Neutrophil (primary cell): ENCODE measurements around the gene GPRC5B.

Experiments
- H3K27ac ChIP-seq: fragments of 200-600 bp; sonication (generic); 2 replicates; pipeline ENCODE4 v1.5.1; 2016; ENCODE audit warnings: mild to moderate bottlenecking, moderate library complexity
- H3K27me3 ChIP-seq: fragments of 200-600 bp; sonication (generic); 2 replicates; pipeline ENCODE4 v1.6.0; 2016; ENCODE audit warnings: mild to moderate bottlenecking
- H3K36me3 ChIP-seq: fragments of 200-600 bp; sonication (generic); 2 replicates; pipeline ENCODE4 v1.5.1; 2017
- H3K4me1 ChIP-seq, 2 experiments: fragments of 200-600 bp in 1 of 2; sonication (generic) in 1 of 2; 1 replicate in 1 of 2; 2 replicates in 1 of 2; pipeline versions ENCODE4 v1.5.1 to v1.6.1; 2013 to 2016; ENCODE audit warnings: low read depth in 1 of 2, low read length in 1 of 2, mild to moderate bottlenecking in 1 of 2, moderate library complexity in 1 of 2; ENCODE audit not compliant: control insufficient read depth in 1 of 2, insufficient read depth in 1 of 2
- H3K4me3 ChIP-seq, 2 experiments: fragments of 200-600 bp in 1 of 2; sonication (generic) in 1 of 2; 1 replicate in 1 of 2; 2 replicates in 1 of 2; pipeline ENCODE4 v1.5.1; 2013 to 2016; ENCODE audit warnings: low read depth in 1 of 2, low read length in 1 of 2, mild to moderate bottlenecking in 1 of 2, moderate library complexity in 1 of 2
- H3K9me3 ChIP-seq: fragments of 200-600 bp; sonication (generic); 2 replicates; pipeline ENCODE4 v1.5.1; 2016
- TF ChIP-seq, protein P1 (sequence below): fragments of 200-600 bp; sonication (generic); IDR thresholded peaks from 2 replicates; pipeline ENCODE4 v1.5.1; 2016; ENCODE audit warnings: antibody characterized with exemption

Gene GPRC5B

DNA sequence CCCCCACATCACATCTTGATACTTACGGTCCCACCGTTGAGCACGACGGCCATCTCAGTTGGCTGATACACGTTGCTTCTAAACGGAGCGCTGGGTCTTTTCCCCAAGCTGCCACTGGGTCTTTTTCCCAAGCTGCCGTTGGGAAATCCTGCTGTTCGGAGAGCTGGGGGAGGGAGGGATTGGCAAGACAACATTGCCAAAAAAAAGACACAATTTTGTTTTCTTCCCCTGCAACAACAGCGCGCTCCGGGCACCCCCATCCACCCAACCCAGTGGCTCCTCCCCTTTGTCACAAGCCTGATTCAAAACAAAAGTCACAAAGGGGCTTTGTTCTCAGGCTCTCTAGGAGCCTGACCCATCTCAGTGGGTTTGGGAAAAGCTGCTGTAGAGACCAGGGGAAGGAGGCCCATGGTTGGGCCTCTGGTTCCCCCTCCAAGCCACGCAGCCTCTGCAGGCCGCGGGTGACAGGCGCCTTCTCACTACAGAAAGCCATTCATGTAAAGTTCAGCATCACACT lies 22.8 kb downstream of the GPRC5B start:
- Histone ChIP-seq H3K36me3 (no peaks in the 10 kb centered on the region), H3K9me3 (no peaks in the 10 kb centered on the region), H3K4me1 (no peaks in the 10 kb centered on the region), H3K27ac (no peak overlapping the region), H3K27me3 (no peaks in the 10 kb centered on the region), H3K4me3 (no peak overlapping the region)
- TF ChIP-seq, protein P1, sequence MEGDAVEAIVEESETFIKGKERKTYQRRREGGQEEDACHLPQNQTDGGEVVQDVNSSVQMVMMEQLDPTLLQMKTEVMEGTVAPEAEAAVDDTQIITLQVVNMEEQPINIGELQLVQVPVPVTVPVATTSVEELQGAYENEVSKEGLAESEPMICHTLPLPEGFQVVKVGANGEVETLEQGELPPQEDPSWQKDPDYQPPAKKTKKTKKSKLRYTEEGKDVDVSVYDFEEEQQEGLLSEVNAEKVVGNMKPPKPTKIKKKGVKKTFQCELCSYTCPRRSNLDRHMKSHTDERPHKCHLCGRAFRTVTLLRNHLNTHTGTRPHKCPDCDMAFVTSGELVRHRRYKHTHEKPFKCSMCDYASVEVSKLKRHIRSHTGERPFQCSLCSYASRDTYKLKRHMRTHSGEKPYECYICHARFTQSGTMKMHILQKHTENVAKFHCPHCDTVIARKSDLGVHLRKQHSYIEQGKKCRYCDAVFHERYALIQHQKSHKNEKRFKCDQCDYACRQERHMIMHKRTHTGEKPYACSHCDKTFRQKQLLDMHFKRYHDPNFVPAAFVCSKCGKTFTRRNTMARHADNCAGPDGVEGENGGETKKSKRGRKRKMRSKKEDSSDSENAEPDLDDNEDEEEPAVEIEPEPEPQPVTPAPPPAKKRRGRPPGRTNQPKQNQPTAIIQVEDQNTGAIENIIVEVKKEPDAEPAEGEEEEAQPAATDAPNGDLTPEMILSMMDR: no peak

DNA sequence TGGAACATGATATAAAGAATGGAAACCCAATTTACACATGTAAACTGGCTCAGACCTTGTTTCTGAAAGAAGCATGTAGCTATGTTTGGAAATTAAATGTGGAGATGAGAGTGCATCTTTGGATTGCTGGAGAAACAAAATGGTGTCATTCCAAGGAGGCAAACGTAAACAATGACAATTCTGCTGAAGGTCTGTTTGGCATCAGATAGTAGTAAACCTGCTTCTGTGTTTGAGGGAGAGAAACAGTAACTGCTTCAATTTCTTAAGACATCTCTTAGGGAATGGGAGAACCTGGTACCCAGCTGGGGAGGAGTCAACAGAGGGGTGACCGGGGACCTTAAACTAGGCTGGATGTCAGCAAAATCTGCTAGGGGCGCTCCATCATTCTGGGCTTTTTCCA lies 23.5 kb downstream of the GPRC5B start:
- H3K36me3 ChIP-seq: no peaks in the 10 kb centered on the region
- H3K4me3 ChIP-seq: no peak overlapping the region
- H3K4me1 ChIP-seq: no peaks in the 10 kb centered on the region
- H3K27me3 ChIP-seq: no peaks in the 10 kb centered on the region
- H3K27ac ChIP-seq: no peak overlapping the region
- TF ChIP-seq, protein P1: no peak
- no peaks in the 10 kb centered on the region for H3K9me3 ChIP-seq

DNA sequence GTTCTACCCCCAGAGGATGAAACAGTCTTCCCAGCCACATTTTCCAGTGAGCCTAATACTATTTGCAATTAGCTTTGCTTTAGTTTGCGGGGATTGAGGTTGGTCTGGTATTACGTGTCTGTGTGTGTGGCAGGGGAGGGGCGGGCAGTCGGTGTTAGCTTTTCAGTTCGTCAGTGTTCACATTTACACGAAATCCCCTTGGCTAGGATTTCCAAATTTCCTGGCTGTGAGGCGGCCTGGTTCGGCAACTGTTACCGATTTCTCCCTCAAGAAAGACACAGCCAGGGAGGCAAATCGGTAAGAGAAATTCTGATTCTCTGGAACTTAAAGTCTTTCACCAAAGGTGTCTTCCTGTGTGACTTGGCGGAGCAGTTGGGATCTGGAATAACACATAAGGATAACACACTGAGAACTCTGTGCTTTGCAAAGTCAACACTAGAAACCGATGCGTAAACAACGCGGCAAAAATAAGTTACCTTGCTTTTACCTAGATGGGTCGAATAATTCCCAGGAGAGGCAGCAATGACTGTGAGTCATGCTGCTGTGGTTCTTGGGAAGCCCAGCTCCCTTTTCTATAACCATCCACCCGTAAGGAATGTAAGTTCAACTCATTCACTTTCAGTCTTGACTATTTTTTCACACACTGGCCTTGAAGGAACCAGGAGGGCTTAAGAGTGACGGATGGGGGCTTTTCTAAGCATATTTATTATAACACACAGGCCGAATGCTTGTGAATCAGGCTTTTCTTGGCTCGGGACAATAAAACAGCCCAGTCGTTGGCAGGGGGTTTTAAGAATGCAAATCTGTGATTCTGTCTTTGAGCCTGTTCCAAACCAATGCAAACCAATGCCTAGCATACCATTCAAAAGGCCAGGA lies 24.2 kb downstream of the GPRC5B start:
- Histone ChIP-seq H3K4me1 (no peaks in the 10 kb centered on the region), H3K36me3 (no peaks in the 10 kb centered on the region), H3K27ac (no peak overlapping the region), H3K4me3 (no peak overlapping the region), H3K9me3 (no peaks in the 10 kb centered on the region), H3K27me3 (no peaks in the 10 kb centered on the region)
- TF ChIP-seq, protein P1: no peak

DNA sequence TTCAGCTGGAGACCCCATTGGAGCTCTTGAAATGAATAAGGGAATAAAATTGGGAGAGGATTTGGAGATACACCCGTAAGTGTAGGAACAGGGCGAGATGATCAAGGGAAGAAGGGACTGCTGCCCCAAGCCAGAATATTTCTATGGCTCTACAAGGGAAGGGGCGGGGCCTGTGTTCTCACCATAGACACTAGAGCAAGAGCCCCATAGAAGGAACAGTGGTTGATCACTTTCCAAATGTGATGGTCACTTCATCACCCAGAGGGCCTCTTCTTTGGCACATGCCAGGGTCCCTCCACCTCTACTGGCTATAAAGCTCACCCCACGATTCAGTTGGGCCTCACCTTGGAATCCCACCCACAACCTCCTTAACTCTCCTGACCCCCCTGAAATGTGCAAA lies 25.0 kb downstream of the GPRC5B start:
- TF ChIP-seq, protein P1: no peak
- H3K4me1 ChIP-seq: no peaks in the 10 kb centered on the region
- H3K27me3 ChIP-seq: no peaks in the 10 kb centered on the region
- no peaks in the 10 kb centered on the region for H3K9me3 ChIP-seq
- H3K4me3 ChIP-seq: no peak overlapping the region
- no peaks in the 10 kb centered on the region for H3K36me3 ChIP-seq
- H3K27ac ChIP-seq: no peak overlapping the region

DNA sequence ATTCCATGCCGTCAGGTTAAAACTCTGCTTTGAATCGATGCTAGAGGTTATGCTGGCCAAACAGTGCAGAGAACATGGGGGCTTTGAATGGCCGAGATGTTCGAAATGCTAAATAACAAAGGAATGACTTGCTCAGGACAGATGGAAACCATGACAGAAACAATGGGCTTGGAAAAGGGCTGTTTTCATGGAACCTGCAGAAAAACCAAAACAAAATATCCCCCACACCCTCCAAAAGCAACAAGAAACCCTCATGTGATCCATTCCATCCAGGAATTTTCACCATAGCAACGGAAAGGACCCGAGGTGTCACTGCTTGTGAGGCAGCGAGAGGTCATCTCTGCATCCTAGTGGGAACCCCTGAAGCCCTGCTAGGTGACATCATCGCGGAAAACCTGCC lies 25.5 kb downstream of the GPRC5B start:
- Histone ChIP-seq H3K4me1 (no peaks in the 10 kb centered on the region), H3K9me3 (no peaks in the 10 kb centered on the region), H3K4me3 (no peak overlapping the region), H3K27ac (no peak overlapping the region), H3K27me3 (no peaks in the 10 kb centered on the region), H3K36me3 (no peaks in the 10 kb centered on the region)
- TF ChIP-seq, protein P1: no peak
